HG03159 (cell line): Measurements from ENCODE around the gene MAD1L1.
"Not testable (repeated sequence)": the region's sequence is repeated elsewhere in the genome, so short reads cannot be mapped to it uniquely, and the experiment has no call there.

Source experiments
- ATAC-seq: cut with Tn5 transposase; IDR thresholded peaks from one replicate; pipeline ENCODE4 v1.9.1; 2021; ENCODE audit warnings: mild to moderate bottlenecking, moderate library complexity; ENCODE audit not compliant: unreplicated experiment

Gene MAD1L1

GRCh38 chr7:1815551-1816281 is 417.0 kb downstream of the MAD1L1 start:
- ATAC-seq = not testable (repeated sequence)

- ATAC-seq = no peak
These were observed 417.7 kb downstream of the MAD1L1 start for GRCh38 chr7:1815051-1815481.

GRCh38 chr7:1814089-1814811 is 418.5 kb downstream of the MAD1L1 start:
- ATAC-seq = no peak

- ATAC-seq = no peak
These were observed 419.2 kb downstream of the MAD1L1 start for GRCh38 chr7:1813394-1814088.

- ATAC-seq = no peak
These were observed 420.0 kb downstream of the MAD1L1 start for GRCh38 chr7:1812509-1813393.

GRCh38 chr7:1811850-1812508 is 420.8 kb downstream of the MAD1L1 start:
- ATAC-seq = no peak

GRCh38 chr7:1810961-1811849 is 421.5 kb downstream of the MAD1L1 start:
- ATAC-seq = no peak

- ATAC-seq = no peak
These were observed 422.2 kb downstream of the MAD1L1 start for GRCh38 chr7:1810521-1810920.

GRCh38 chr7:1809601-1810258 is 423.0 kb downstream of the MAD1L1 start:
- ATAC-seq = no peak

- no peak for ATAC-seq
These were observed 423.7 kb downstream of the MAD1L1 start for GRCh38 chr7:1809070-1809469.

GRCh38 chr7:1807821-1808600 is 424.7 kb downstream of the MAD1L1 start:
- no peak for ATAC-seq

GRCh38 chr7:1806354-1806753 is 426.4 kb downstream of the MAD1L1 start:
- ATAC-seq = no peak

- ATAC-seq = no peak
These were observed 428.4 kb downstream of the MAD1L1 start for GRCh38 chr7:1804310-1804709.

- ATAC-seq = no peak
These were observed 429.8 kb downstream of the MAD1L1 start for GRCh38 chr7:1802899-1803298.

GRCh38 chr7:1800902-1801301 is 431.8 kb downstream of the MAD1L1 start:
- ATAC-seq = no peak

- no peak for ATAC-seq
These were observed 434.6 kb downstream of the MAD1L1 start for GRCh38 chr7:1798191-1798590.

- ATAC-seq = no peak
These were observed 437.7 kb downstream of the MAD1L1 start for GRCh38 chr7:1794888-1795542.
